Measurements from ENCODE around the gene SDHB.

Gene SDHB

GRCh38 chr1:17053685-17054410, at the start of gene SDHB:
SDHB (minus strand) TSS chr1:17054032; CDS start chr1:17054019, 13 bp downstream.
- no peak for TF ChIP-seq CTCF (IDR thresholded peaks at IDR 0.05; ENCODE audit: low read depth, low read length)
- in situ Hi-C loops (cut with HindIII; ENCODE audit: low sequenced_read_pairs) = no loop called here
- DNase-seq (ENCODE audit: low read depth, low spot score) = peak; percentile 99
- peak within 1 kb of the TSS; percentile 80 for H3K4me3 ChIP-seq (ENCODE audit: low read depth, low read length)

- no peak for TF ChIP-seq CTCF (IDR thresholded peaks at IDR 0.05; ENCODE audit: low read depth, low read length)
- in situ Hi-C loops (cut with HindIII; ENCODE audit: low sequenced_read_pairs) = no loop called here
- no peak overlapping the region for H3K4me3 ChIP-seq (ENCODE audit: low read depth, low read length)
- no peak for DNase-seq (ENCODE audit: low read depth, low spot score)
Measured at GRCh38 chr1:17102232-17102631, 48.4 kb upstream of the SDHB start.

- H3K4me3 ChIP-seq (ENCODE audit: low read depth, low read length) = no peak overlapping the region
- DNase-seq (ENCODE audit: low read depth, low spot score) = no peak
- TF ChIP-seq CTCF (IDR thresholded peaks at IDR 0.05; ENCODE audit: low read depth, low read length) = no peak
- in situ Hi-C loops (cut with HindIII; ENCODE audit: low sequenced_read_pairs) = no loop called here
Measured at GRCh38 chr1:17101261-17101660, 47.4 kb upstream of the SDHB start.

GRCh38 chr1:17099616-17100340, 45.9 kb upstream of the SDHB start:
- no peak for TF ChIP-seq CTCF (IDR thresholded peaks at IDR 0.05; ENCODE audit: low read depth, low read length)
- DNase-seq (ENCODE audit: low read depth, low spot score) = no peak
- in situ Hi-C loops (cut with HindIII; ENCODE audit: low sequenced_read_pairs) = no loop called here
- no peak overlapping the region for H3K4me3 ChIP-seq (ENCODE audit: low read depth, low read length)

- no peak overlapping the region for H3K4me3 ChIP-seq (ENCODE audit: low read depth, low read length)
Measured at GRCh38 chr1:17098446-17099317, 44.9 kb upstream of the SDHB start.

More at GRCh38 chr1:17098446-17099317, 44.9 kb upstream of the SDHB start:
- no peak for DNase-seq (ENCODE audit: low read depth, low spot score)
- in situ Hi-C loops (cut with HindIII; ENCODE audit: low sequenced_read_pairs) = no loop called here
- TF ChIP-seq CTCF (IDR thresholded peaks at IDR 0.05; ENCODE audit: low read depth, low read length) = no peak
